A673 (cell line): ENCODE measurements around the gene ACTN2.

Experiments
- EZH2 ChIP-seq: fragments of 200-600 bp; sonication (generic); IDR thresholded peaks from 2 replicates; pipeline ENCODE4 v1.6.1; 2017; ENCODE audit warnings: borderline replicate concordance, low read depth, mild to moderate bottlenecking, mixed read lengths, antibody characterized with exemption, low read length; ENCODE audit not compliant: poor library complexity, severe bottlenecking
- TF ChIP-seq, protein P1 (sequence below): fragments of 300-800, 200-600 bp; sonication (generic); conservative IDR thresholded peaks from 2 replicates; pipeline ENCODE4 v1.5.1; 2017; ENCODE audit warnings: low read depth, mild to moderate bottlenecking, antibody characterized with exemption, low read length, moderate library complexity, mixed read lengths

DNA sequence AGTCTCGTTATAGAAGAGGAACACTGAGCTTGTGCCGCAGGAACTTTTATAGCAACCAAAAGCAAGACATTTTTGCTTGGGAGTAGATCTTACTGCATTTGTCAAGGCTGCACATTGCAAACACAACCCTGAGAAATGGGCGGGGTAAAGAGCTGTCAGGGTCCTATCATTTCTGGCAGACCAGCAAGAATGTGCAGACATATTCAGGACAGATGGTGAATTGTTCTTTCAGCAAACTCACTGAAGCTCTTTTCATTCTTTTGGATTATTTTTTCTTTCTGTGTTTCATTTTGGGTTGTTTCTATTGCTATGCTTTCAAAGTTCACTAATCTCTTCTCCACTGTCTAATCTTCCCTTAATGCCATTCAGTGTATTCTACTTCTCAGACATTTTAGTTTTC is 5.1 kb upstream of the ACTN2 start:
- TF ChIP-seq EZH2, result no peak
- TF ChIP-seq, protein P1, sequence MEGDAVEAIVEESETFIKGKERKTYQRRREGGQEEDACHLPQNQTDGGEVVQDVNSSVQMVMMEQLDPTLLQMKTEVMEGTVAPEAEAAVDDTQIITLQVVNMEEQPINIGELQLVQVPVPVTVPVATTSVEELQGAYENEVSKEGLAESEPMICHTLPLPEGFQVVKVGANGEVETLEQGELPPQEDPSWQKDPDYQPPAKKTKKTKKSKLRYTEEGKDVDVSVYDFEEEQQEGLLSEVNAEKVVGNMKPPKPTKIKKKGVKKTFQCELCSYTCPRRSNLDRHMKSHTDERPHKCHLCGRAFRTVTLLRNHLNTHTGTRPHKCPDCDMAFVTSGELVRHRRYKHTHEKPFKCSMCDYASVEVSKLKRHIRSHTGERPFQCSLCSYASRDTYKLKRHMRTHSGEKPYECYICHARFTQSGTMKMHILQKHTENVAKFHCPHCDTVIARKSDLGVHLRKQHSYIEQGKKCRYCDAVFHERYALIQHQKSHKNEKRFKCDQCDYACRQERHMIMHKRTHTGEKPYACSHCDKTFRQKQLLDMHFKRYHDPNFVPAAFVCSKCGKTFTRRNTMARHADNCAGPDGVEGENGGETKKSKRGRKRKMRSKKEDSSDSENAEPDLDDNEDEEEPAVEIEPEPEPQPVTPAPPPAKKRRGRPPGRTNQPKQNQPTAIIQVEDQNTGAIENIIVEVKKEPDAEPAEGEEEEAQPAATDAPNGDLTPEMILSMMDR, result no peak
